NCI-H2107 (cell line): ENCODE data around the gene PPT1.

ENCODE experiments used
- DNase-seq: peaks from one replicate; lab custom pipeline; 2025; lab: John Stamatoyannopoulos, UW

Gene PPT1

GRCh38 chr1:40092706-40093639, 4.1 kb downstream of the PPT1 start:
- no peak for DNase-seq

GRCh38 chr1:40092241-40092640, 4.8 kb downstream of the PPT1 start:
- no peak for DNase-seq

- no peak for DNase-seq
Observed at GRCh38 chr1:40090652-40091355, 6.2 kb downstream of the PPT1 start.

- DNase-seq, result peak; percentile 99
Observed at GRCh38 chr1:40084750-40085149, 12.3 kb downstream of the PPT1 start.

GRCh38 chr1:40081871-40082270, 15.2 kb downstream of the PPT1 start:
- no peak for DNase-seq

- DNase-seq, result no peak
Observed at GRCh38 chr1:40079774-40080400, 17.2 kb downstream of the PPT1 start.

GRCh38 chr1:40078512-40079333, 18.3 kb downstream of the PPT1 start:
- peak; percentile 100 for DNase-seq

- no peak for DNase-seq
Observed at GRCh38 chr1:40076895-40077312, 20.1 kb downstream of the PPT1 start.

GRCh38 chr1:40075266-40075665, 21.8 kb downstream of the PPT1 start:
- no peak for DNase-seq

GRCh38 chr1:40073062-40073461, 24.0 kb downstream of the PPT1 start:
- DNase-seq, result no peak

- DNase-seq, result no peak
Observed at GRCh38 chr1:40072142-40072541, 24.9 kb downstream of the PPT1 start.

GRCh38 chr1:40067851-40068250, 29.2 kb downstream of the PPT1 start:
- no peak for DNase-seq

GRCh38 chr1:40067023-40067422, 30.0 kb downstream of the PPT1 start:
- no peak for DNase-seq

GRCh38 chr1:40064797-40065499, 32.1 kb downstream of the PPT1 start:
- no peak for DNase-seq

GRCh38 chr1:40059960-40060750, 36.9 kb downstream of the PPT1 start:
- DNase-seq, result no peak

GRCh38 chr1:40059338-40059959, 37.6 kb downstream of the PPT1 start:
- DNase-seq, result no peak

- no peak for DNase-seq
Observed at GRCh38 chr1:40058453-40059337, 38.4 kb downstream of the PPT1 start.

GRCh38 chr1:40058097-40058452, 39.0 kb downstream of the PPT1 start:
- DNase-seq, result no peak
